ENCODE results near the gene FXR2. TPM values are rescaled to one million over a fixed set of nuclear protein-coding genes. Genes with fewer than 3 reads are reported as not detected.
"Not testable (repeated sequence)": the region's sequence is repeated elsewhere in the genome, so short reads cannot be mapped to it uniquely, and the experiment has no call there.

The FXR2 gene
- total RNA-seq, 2 experiments from 2014 or later = 30.7 to 40.5 TPM

- H3K4me3 Mint-ChIP-seq; H3K9me3 Mint-ChIP-seq (ENCODE audit: low read depth); H3K4me1 Mint-ChIP-seq; H3K27ac Mint-ChIP-seq; DNase-seq; H3K36me3 Mint-ChIP-seq; ATAC-seq: not testable (repeated sequence)
- CTCF ChIA-PET = interaction anchor here (1.1 to 2.2 kb wide), 3 partner anchors 10 to 46 kb away, joined by 3 to 10 read pairs (median 4); partner anchors contain the start of gene WRAP53
- H3K27me3 Mint-ChIP-seq = peaks cover 10% of the 10 kb centered on the region
Observed at GRCh38 chr17:7641635-7642034, 26.9 kb upstream of the FXR2 start.

DNA sequence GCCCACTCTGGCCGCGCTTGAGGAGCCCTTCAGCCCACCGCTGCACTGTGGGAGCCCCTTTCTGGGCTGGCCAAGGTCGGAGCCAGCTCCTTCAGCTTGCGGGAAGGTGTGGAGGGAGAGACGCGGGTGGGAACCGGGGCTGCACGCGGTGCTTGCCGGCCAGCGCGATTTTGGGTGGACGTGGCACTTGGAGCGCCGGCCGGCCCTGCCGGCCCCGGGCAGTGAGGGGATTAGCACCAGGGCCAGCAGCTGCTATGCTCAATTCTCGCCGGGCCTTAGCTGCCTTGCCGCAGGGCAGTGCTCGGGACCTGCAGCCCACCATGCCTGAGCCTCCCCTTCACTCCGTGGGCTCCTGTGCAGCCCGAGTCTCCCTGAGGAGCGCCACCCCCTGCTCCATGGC is 26.1 kb upstream of the FXR2 start:
- Mint-ChIP-seq H3K36me3 (no peaks in the 10 kb centered on the region), H3K27me3 (peaks cover 5% of the 10 kb centered on the region), H3K4me3 (no peak overlapping the region), H3K4me1 (peaks cover 8% of the 10 kb centered on the region), H3K27ac (no peak overlapping the region), H3K9me3 (ENCODE audit: low read depth) (no peaks in the 10 kb centered on the region)
- CTCF ChIA-PET = interaction anchor here (1.1 to 2.2 kb wide), 3 partner anchors 9 to 47 kb away, joined by 3 to 10 read pairs (median 4); partner anchors contain the start of gene WRAP53
- ATAC-seq = no peak
- no peak for DNase-seq

GRCh38 chr17:7636163-7636562 is 21.5 kb upstream of the FXR2 start:
- H3K27me3 Mint-ChIP-seq = peaks cover 5% of the 10 kb centered on the region
- ATAC-seq = no peak
- no peaks in the 10 kb centered on the region for H3K4me1 Mint-ChIP-seq
- CTCF ChIA-PET = interaction anchor here (1.6 kb wide), 1 partner anchor 51 kb away, joined by 5 read pairs; the partner anchor contains the start of gene TP53
- H3K27ac Mint-ChIP-seq = no peak overlapping the region
- no peaks in the 10 kb centered on the region for H3K9me3 Mint-ChIP-seq (ENCODE audit: low read depth)
- DNase-seq = no peak
- no peak overlapping the region for H3K4me3 Mint-ChIP-seq
- no peaks in the 10 kb centered on the region for H3K36me3 Mint-ChIP-seq

- Mint-ChIP-seq H3K4me3 (no peak overlapping the region), H3K4me1 (no peaks in the 10 kb centered on the region), H3K36me3 (no peaks in the 10 kb centered on the region), H3K9me3 (ENCODE audit: low read depth) (no peaks in the 10 kb centered on the region), H3K27me3 (peaks cover 3% of the 10 kb centered on the region), H3K27ac (no peak overlapping the region)
- no peak for ATAC-seq
- CTCF ChIA-PET = interaction anchor here (0.9 to 5.8 kb wide), 9 partner anchors 19 to 109 kb away, joined by 3 to 77 read pairs (median 4); partner anchors contain the start of genes DNAH2, FXR2, TP53 and WRAP53
- DNase-seq = no peak
Observed at GRCh38 chr17:7634384-7634783, 19.7 kb upstream of the FXR2 start.

DNA sequence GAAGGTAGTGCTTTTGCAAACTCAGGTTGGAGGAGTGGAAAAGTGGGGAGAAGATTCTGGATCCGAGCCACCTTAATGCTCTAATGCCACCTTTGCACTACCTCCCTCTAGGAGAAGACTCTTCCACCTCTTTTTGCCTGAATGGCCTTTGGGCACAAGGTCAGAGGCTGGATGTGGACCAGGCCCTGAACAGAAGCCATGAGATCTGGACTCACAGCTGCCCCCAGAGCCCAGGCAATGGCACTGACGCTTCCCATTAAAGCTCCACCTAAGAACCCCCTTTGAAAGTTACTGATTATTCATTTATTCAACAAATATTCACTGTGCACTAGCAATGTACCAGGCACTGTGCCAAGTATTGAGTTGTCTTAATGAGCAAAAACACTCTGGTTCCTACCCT is 18.4 kb upstream of the FXR2 start:
- Mint-ChIP-seq H3K9me3 (ENCODE audit: low read depth) (no peaks in the 10 kb centered on the region), H3K36me3 (no peaks in the 10 kb centered on the region), H3K4me1 (no peaks in the 10 kb centered on the region), H3K27me3 (no peaks in the 10 kb centered on the region), H3K27ac (no peak overlapping the region), H3K4me3 (no peak overlapping the region)
- DNase-seq = no peak
- CTCF ChIA-PET = interaction anchor here (0.8 to 5.8 kb wide), 16 partner anchors 9 to 409 kb away, joined by 3 to 77 read pairs (median 5); partner anchors contain the start of genes CD68, FXR2, SOX15 and TP53
- no peak for ATAC-seq

- H3K9me3 Mint-ChIP-seq (ENCODE audit: low read depth) = no peaks in the 10 kb centered on the region
- CTCF ChIA-PET = interaction anchor here (0.8 to 5.8 kb wide), 17 partner anchors 10 to 409 kb away, joined by 3 to 77 read pairs (median 5); partner anchors contain the start of genes ATP1B2, CD68, FXR2 and SOX15
- no peak overlapping the region for H3K27ac Mint-ChIP-seq
- no peaks in the 10 kb centered on the region for H3K36me3 Mint-ChIP-seq
- H3K4me3 Mint-ChIP-seq = no peak overlapping the region
- H3K4me1 Mint-ChIP-seq = peaks cover 3% of the 10 kb centered on the region
- DNase-seq = peak; percentile 59
- H3K27me3 Mint-ChIP-seq = no peaks in the 10 kb centered on the region
- peak; percentile 28 for ATAC-seq
Observed at GRCh38 chr17:7632492-7632894, 17.8 kb upstream of the FXR2 start.

- H3K36me3 Mint-ChIP-seq = no peaks in the 10 kb centered on the region
- DNase-seq = no peak
- no peak overlapping the region for H3K27ac Mint-ChIP-seq
- ATAC-seq = no peak
- CTCF ChIA-PET = interaction anchor here (0.8 to 5.8 kb wide), 15 partner anchors 10 to 276 kb away, joined by 3 to 77 read pairs (median 5); partner anchors contain the start of genes ATP1B2, CD68, FXR2 and SOX15
- H3K27me3 Mint-ChIP-seq = no peaks in the 10 kb centered on the region
- H3K4me1 Mint-ChIP-seq = peaks cover 7% of the 10 kb centered on the region
- H3K9me3 Mint-ChIP-seq (ENCODE audit: low read depth) = no peaks in the 10 kb centered on the region
- H3K4me3 Mint-ChIP-seq = no peak overlapping the region
Observed at GRCh38 chr17:7631398-7632380, 17.0 kb upstream of the FXR2 start.

GRCh38 chr17:7629939-7630571 is 15.4 kb upstream of the FXR2 start, which contains the start of gene SHBG:
Gene SHBG, plus strand, starts transcription at chr17:7630135. Its CDS starts 38 bp downstream, at chr17:7630173.
- CTCF ChIA-PET = interaction anchor here (0.5 to 5.8 kb wide), 3 partner anchors 10 to 193 kb away, joined by 3 to 77 read pairs (median 3); partner anchors contain the start of genes TP53 and WRAP53
- Mint-ChIP-seq H3K27ac (no peak within 1 kb of the TSS), H3K27me3 (no peaks in the 10 kb centered on the region), H3K4me3 (no peak within 1 kb of the TSS), H3K9me3 (ENCODE audit: low read depth) (no peaks in the 10 kb centered on the region), H3K36me3 (peaks cover 2% of the 10 kb centered on the region), H3K4me1 (peaks cover 14% of the 10 kb centered on the region)
- DNase-seq (no peak), ATAC-seq (no peak)

- peaks cover 2% of the 10 kb centered on the region for H3K36me3 Mint-ChIP-seq
- CTCF ChIA-PET = interaction anchor here (0.6 to 4.4 kb wide), 12 partner anchors 9 to 624 kb away, joined by 3 to 43 read pairs (median 4); partner anchors contain the start of genes ATP1B2, FXR2, SOX15 and TP53
- peak; percentile 98 for ATAC-seq
- peak within 1 kb of the TSS; percentile 70 for H3K27ac Mint-ChIP-seq
- peak within 1 kb of the TSS; percentile 86 for H3K4me3 Mint-ChIP-seq
- H3K9me3 Mint-ChIP-seq (ENCODE audit: low read depth) = no peaks in the 10 kb centered on the region
- H3K27me3 Mint-ChIP-seq = no peaks in the 10 kb centered on the region
- DNase-seq = peak; percentile 95
- H3K4me1 Mint-ChIP-seq = peaks cover 14% of the 10 kb centered on the region
Observed at GRCh38 chr17:7627250-7628121, 12.8 kb upstream of the FXR2 start, which contains the start of gene SAT2. Gene SAT2, minus strand, starts transcription at chr17:7627821. Its CDS starts 186 bp downstream, at chr17:7627635.

- DNase-seq (no peak), ATAC-seq (no peak)
- CTCF ChIA-PET = interaction anchor here (1.0 to 4.4 kb wide), 6 partner anchors 8 to 60 kb away, joined by 3 to 43 read pairs (median 8); partner anchors contain the start of genes ATP1B2, FXR2, SOX15 and TP53
- Mint-ChIP-seq H3K9me3 (ENCODE audit: low read depth) (no peaks in the 10 kb centered on the region), H3K27me3 (no peaks in the 10 kb centered on the region), H3K4me1 (peaks cover 14% of the 10 kb centered on the region), H3K36me3 (peaks cover 2% of the 10 kb centered on the region), H3K4me3 (peak overlapping the region; percentile 86), H3K27ac (peak overlapping the region; percentile 70)
Observed at GRCh38 chr17:7626956-7627249, 12.2 kb upstream of the FXR2 start.

GRCh38 chr17:7626307-7626706 is 11.6 kb upstream of the FXR2 start:
- ATAC-seq (no peak), DNase-seq (no peak)
- Mint-ChIP-seq H3K36me3 (peaks cover 2% of the 10 kb centered on the region), H3K27me3 (no peaks in the 10 kb centered on the region), H3K4me1 (peaks cover 14% of the 10 kb centered on the region), H3K9me3 (ENCODE audit: low read depth) (no peaks in the 10 kb centered on the region), H3K27ac (no peak overlapping the region), H3K4me3 (peak overlapping the region; percentile 86)
- CTCF ChIA-PET = interaction anchor here (1.0 to 4.4 kb wide), 5 partner anchors 8 to 60 kb away, joined by 3 to 43 read pairs (median 9); partner anchors contain the start of genes ATP1B2, FXR2, TP53 and WRAP53

DNA sequence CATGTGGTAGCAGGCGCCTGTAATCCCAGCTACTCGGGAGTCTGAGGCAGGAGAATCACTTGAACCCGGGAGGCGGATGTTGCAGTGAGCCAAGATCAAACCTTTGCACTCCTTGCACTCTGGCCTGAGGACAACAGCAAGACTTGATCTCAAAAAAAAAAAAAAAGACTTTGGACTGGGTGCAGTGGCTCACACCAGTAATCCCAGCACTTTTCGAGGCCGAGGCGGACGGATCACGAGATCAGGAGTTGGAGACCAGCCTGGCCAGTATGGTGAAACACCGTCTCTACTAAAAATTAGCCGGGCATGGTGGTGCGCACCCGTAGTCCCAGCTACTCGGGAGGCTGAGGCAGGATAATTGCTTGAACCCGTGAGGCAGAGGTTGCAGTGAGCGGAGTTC is 11.1 kb upstream of the FXR2 start:
- not testable (repeated sequence) for H3K36me3 Mint-ChIP-seq; ATAC-seq; H3K27ac Mint-ChIP-seq; H3K9me3 Mint-ChIP-seq (ENCODE audit: low read depth); H3K27me3 Mint-ChIP-seq; DNase-seq; H3K4me3 Mint-ChIP-seq
- peaks cover 14% of the 10 kb centered on the region for H3K4me1 Mint-ChIP-seq
- CTCF ChIA-PET = interaction anchor here (1.3 to 4.4 kb wide), 2 partner anchors 10 to 61 kb away, joined by 3 to 43 read pairs; partner anchors contain the start of genes FXR2, TP53 and WRAP53
